Heart right ventricle (tissue), 16 donors: Measurements from ENCODE around the gene TYW1B. TPM values are rescaled to one million over a fixed set of nuclear protein-coding genes. Genes with fewer than 3 reads are reported as not detected.
"Not testable (repeated sequence)": the region's sequence is repeated elsewhere in the genome, so short reads cannot be mapped to it uniquely, and the experiment has no call there.

Experiments
- ATAC-seq, 8 donors: fragments of 200-7000 bp; cut with Tn5 transposase; one replicate each; pipeline ENCODE4 v1.9.1; 2020; ENCODE audit warnings: mild to moderate bottlenecking in 8 of 8, moderate library complexity in 8 of 8, moderate number of reproducible peaks in 1 of 8
- DNase-seq, 2 donors: peaks; one replicate each; pipeline ENCODE4 v3.0.0-alpha.2; 2020
- H3K27ac ChIP-seq, 10 donors: fragments of 200-600 bp; sonication (generic) in 2 of 10; one replicate each; pipeline versions ENCODE4 v1.5.0 to v1.8.0; 2020 to 2022; ENCODE audit warnings: mild to moderate bottlenecking in 3 of 10
- H3K27me3 ChIP-seq, 7 donors: fragments of 200-600 bp; one replicate each; pipeline ENCODE4 v1.8.0; 2021 to 2022; ENCODE audit warnings: mild to moderate bottlenecking in 2 of 7
- H3K36me3 ChIP-seq, 9 donors: fragments of 200-600 bp; sonication (generic) in 1 of 9; one replicate each; pipeline versions ENCODE4 v1.5.0 to v1.8.0; 2020 to 2022; ENCODE audit warnings: mild to moderate bottlenecking in 2 of 9
- H3K4me1 ChIP-seq, 9 donors: fragments of 200-600 bp; sonication (generic) in 1 of 9; one replicate each; pipeline versions ENCODE4 v1.5.0 to v1.8.0; 2020 to 2022; ENCODE audit warnings: mild to moderate bottlenecking in 4 of 9
- H3K4me3 ChIP-seq, 10 donors: fragments of 200-600 bp; sonication (generic) in 2 of 10; one replicate each; pipeline versions ENCODE4 v1.5.0 to v1.8.0; 2020 to 2022; ENCODE audit warnings: mild to moderate bottlenecking in 7 of 10, moderate library complexity in 2 of 10
- H3K9me3 ChIP-seq, 11 donors: fragments of 200-600 bp in 10 of 11; sonication (generic) in 2 of 11; one replicate each; pipeline versions ENCODE4 v1.5.0 to v1.8.0; 2013 to 2022; ENCODE audit warnings: mild to moderate bottlenecking in 2 of 11, control low read depth in 1 of 11, moderate library complexity in 1 of 11
- CTCF ChIP-seq, 9 donors: fragments of 200-600 bp; sonication (generic) in 2 of 9; IDR thresholded peaks; one replicate each; pipeline versions ENCODE4 v1.5.0 to v1.8.0; 2021 to 2022; ENCODE audit warnings: antibody characterized with exemption in 9 of 9, mild to moderate bottlenecking in 5 of 9, moderate library complexity in 1 of 9
- WGBS, 2 donors: extraction: QIAGEN DNeasy Blood & Tissue Kit; methylation state at CpG; one replicate each; pipeline ENCODE4 v1.1.7; 2013; ENCODE audit warnings: inconsistent platforms in 1 of 2; 5-methylcytosine and 5-hydroxymethylcytosine counted together
- intact Hi-C, 10 donors: fragments of 100-400 bp; cut with DNase I; formaldehyde crosslinking; loops; one replicate each; pipeline versions ENCODE4 v1.11.1 to v1.14.2; 2022
- polyA plus RNA-seq, 2 donors: library from polyadenylated mRNA; stranded (reverse); fragments of 200-250 nt; gene quantifications; one replicate each; pipeline ENCODE4 v1.2.3, GENCODE V29; 2013
- total RNA-seq, 10 donors: library from RNA; stranded (reverse); fragmentation: NEBNext Ultra II Directional in 3 of 10; extraction: Animal tissue kit (Norgen Biotek cat#: 25700) in 3 of 10; gene quantifications; one replicate each; pipeline versions ENCODE4 v1.2.1 to v1.2.4, GENCODE V29; 2021 to 2023
- donor health status: Arrhythmogenic right ventricular cardiomyopathy.
- donor health status: ischemic (EF 13 %, LVEDD 7.1; RV severe dilation, severe dysfunction).
- donor health status: healthy with polysubstance abuse.
- donor health status: DM: no; HTN: yes; CAD: no.
- donor health status: DM: no; HTN: no; CAD: no.
- donor health status: ischemic (EF 25% LVEDD 6.9; RV normal size, moderate dysfunction).
- donor health status: ischemic (EF 25% LVEDD 5.7; RV mildly dilated, moderate dysfunction).
- donor health status: healthy.
- donor health status: DM: yes; HTN: yes; CAD: no.
- donor health status: Ischemic cardiomyopathy.
- donor health status: ischemic (EF 35%, LVEDD 5.7; RV mildly dilated, moderate dysfunction).
- donor health status: nonischemic (EF 11% LVEDD 7.7; RV severe dilation, severe dysfunction).
- donor health status: DM: yes; HTN: yes; CAD: no.
- donor health status: PGD.
- donor health status: ischemic (EF 29% LVEDD 5.4; RV normal size, mild dysfunction).
- donor health status: nonischemic (EF 23%, LVEDD 6.1; RV moderate dilation, normal function).

TYW1B gene
- total and polyA plus RNA-seq, 12 donors, result 0.90 to 4.7 (median 1.8) TPM

DNA sequence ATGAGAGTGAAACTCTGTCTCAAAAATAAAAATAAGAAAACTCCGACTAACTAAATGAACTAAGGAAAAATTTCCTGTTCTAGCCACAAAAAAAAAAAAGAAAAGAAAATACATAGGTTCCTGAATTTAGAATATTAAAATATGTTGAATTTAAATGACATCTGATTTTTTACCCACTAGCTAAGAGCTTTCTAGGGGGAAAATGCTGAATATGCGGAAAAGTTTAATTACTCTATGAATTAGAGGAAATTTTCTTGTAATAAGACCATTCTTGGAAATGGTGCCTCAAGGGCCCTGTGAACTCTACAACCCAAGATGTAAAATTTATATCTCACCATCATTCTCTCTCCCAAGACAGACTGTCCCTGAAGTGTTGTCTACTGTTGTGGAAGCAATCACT lies 250.9 kb downstream of the TYW1B start:
- no peak for DNase-seq
- Histone ChIP-seq H3K27me3 (no peaks in the 10 kb centered on the region), H3K36me3 (peaks cover 0 to 9% (median 0%) of the 10 kb centered on the region in 9 donors), H3K4me3 (no peak overlapping the region), H3K27ac (no peak overlapping the region), H3K9me3 (no peaks in the 10 kb centered on the region), H3K4me1 (no peaks in the 10 kb centered on the region)
- TF ChIP-seq CTCF (IDR thresholded peaks at IDR 0.05), result no peak
- 92 to 95% methylated on average over 2 of the region's 2 CpGs for WGBS, 2 donors
- intact Hi-C loops, result no loop called here
- no peak for ATAC-seq

- H3K27me3 ChIP-seq, intact Hi-C loops, H3K4me3 ChIP-seq, H3K27ac ChIP-seq, DNase-seq, H3K36me3 ChIP-seq, ATAC-seq, H3K4me1 ChIP-seq: not testable (repeated sequence)
- WGBS, 2 donors, result 88 to 91% methylated on average over 3 of the region's 3 CpGs
- H3K9me3 ChIP-seq, result peaks cover 0 to 42% (median 12%) of the 10 kb centered on the region in 11 donors
These were observed 266.0 kb downstream of the TYW1B start for GRCh38 chr7:72561988-72562387.

GRCh38 chr7:72559546-72559945 lies 268.5 kb downstream of the TYW1B start:
- ATAC-seq, H3K36me3 ChIP-seq, H3K27me3 ChIP-seq, DNase-seq, H3K4me3 ChIP-seq, H3K4me1 ChIP-seq, intact Hi-C loops, H3K27ac ChIP-seq: not testable (repeated sequence)
- 92 to 99% methylated on average over 3 of the region's 4 CpGs for WGBS, 2 donors
- peaks cover 0 to 28% (median 12%) of the 10 kb centered on the region in 11 donors for H3K9me3 ChIP-seq

DNA sequence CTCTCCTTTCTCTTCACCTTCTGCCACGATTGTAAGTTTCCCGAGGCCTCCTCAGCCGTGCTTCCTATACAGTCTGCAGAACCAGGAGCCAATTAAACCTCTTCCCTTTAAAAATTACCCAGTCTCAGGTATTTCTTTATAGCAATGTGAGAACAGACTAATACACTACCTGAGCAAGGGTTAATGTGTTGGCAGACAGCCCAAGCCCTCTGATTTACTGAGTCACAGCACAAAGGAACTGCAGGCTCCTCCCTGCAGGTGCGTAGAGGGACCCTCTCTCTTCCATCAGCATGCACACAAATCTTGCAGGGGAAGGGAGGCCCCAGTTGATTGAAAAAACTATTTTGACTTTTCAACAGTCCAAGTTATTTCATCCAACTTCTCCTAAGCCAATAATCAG lies 271.3 kb downstream of the TYW1B start:
- DNase-seq, ATAC-seq, H3K36me3 ChIP-seq, H3K9me3 ChIP-seq, H3K4me1 ChIP-seq, H3K4me3 ChIP-seq, H3K27ac ChIP-seq, H3K27me3 ChIP-seq, intact Hi-C loops: not testable (repeated sequence)
- 68 to 86% methylated on average over 4 of the region's 4 CpGs for WGBS, 2 donors

GRCh38 chr7:72555238-72555637 lies 272.8 kb downstream of the TYW1B start:
- H3K36me3 ChIP-seq, ATAC-seq, H3K27me3 ChIP-seq, intact Hi-C loops, DNase-seq, H3K9me3 ChIP-seq, H3K4me3 ChIP-seq, H3K27ac ChIP-seq, H3K4me1 ChIP-seq: not testable (repeated sequence)
- WGBS, 2 donors, result 84 to 90% methylated on average over 5 to 6 of the region's 6 CpGs

- H3K27me3 ChIP-seq, ATAC-seq, H3K4me1 ChIP-seq, DNase-seq, H3K27ac ChIP-seq, H3K4me3 ChIP-seq, H3K36me3 ChIP-seq, H3K9me3 ChIP-seq, intact Hi-C loops: not testable (repeated sequence)
- WGBS, 2 donors, result 87 to 89% methylated on average over 5 of the region's 5 CpGs
These were observed 273.6 kb downstream of the TYW1B start for GRCh38 chr7:72554401-72554800.

- H3K36me3 ChIP-seq, H3K4me3 ChIP-seq, H3K27ac ChIP-seq, ATAC-seq, DNase-seq, intact Hi-C loops, H3K4me1 ChIP-seq, H3K27me3 ChIP-seq: not testable (repeated sequence)
- peaks cover 0 to 14% (median 0%) of the 10 kb centered on the region in 11 donors for H3K9me3 ChIP-seq
These were observed 277.5 kb downstream of the TYW1B start for GRCh38 chr7:72550454-72550853.

DNA sequence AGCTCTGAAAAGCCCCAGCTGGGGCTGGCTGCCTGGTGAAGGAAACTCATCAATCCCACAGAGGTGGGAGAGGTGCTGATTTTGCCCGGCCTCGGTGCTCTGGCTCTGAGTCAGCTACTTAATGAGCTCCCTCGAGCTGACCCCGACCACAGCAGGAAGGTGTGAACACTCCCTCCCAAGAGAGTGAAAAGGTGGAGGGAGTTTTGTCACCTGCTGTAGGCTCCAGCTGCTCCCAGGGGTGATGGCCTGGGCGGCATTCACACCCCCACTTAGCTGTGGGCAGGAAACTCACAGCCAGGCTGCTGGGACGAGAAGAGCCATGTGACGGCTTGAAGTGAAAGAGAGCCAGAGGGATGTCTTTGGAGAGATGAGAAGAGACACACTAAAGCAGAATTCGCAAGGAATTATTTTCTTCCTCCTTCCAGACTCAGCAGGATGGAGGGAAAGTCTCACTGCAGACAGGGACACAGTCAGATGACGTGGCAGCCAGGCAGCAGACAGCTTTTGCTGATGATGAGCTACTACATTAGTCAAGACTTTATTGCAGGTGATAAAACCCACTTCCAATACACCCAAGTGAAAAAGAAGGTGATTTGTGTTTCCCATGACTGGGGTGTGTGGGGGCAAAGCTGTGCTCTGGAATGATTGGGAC lies 281.3 kb downstream of the TYW1B start:
- H3K4me3 ChIP-seq, intact Hi-C loops, H3K27me3 ChIP-seq, ATAC-seq, DNase-seq, H3K36me3 ChIP-seq, H3K4me1 ChIP-seq, H3K27ac ChIP-seq: not testable (repeated sequence)
- peaks cover 0 to 14% (median 0%) of the 10 kb centered on the region in 11 donors for H3K9me3 ChIP-seq
- 24 to 35% methylated on average over 9 of the region's 9 CpGs for WGBS, 2 donors

- H3K36me3 ChIP-seq, intact Hi-C loops, H3K27me3 ChIP-seq, H3K4me1 ChIP-seq, H3K4me3 ChIP-seq, H3K9me3 ChIP-seq, DNase-seq, H3K27ac ChIP-seq, ATAC-seq: not testable (repeated sequence)
- 74 to 90% methylated on average over 2 of the region's 2 CpGs for WGBS, 2 donors
These were observed 283.5 kb downstream of the TYW1B start for GRCh38 chr7:72544531-72544930.
